Parathyroid adenoma (tissue), 2 donors: ENCODE data around the gene GLMP.

Source experiments
- H2AFZ ChIP-seq: fragments of 300-600 bp; sonication (generic); one replicate; pipeline ENCODE4 v1.7.0; 2017; ENCODE audit warnings: antibody characterized with exemption, mild to moderate bottlenecking
- H3K27ac ChIP-seq: fragments of 300-600 bp; sonication (generic); one replicate; pipeline ENCODE4 v1.7.0; 2017
- H3K27me3 ChIP-seq: fragments of 300-600 bp; sonication (generic); one replicate; pipeline ENCODE4 v1.7.0; 2017; ENCODE audit warnings: low read length; ENCODE audit not compliant: control insufficient read depth, insufficient read depth
- H3K36me3 ChIP-seq: fragments of 300-600 bp; sonication (generic); one replicate; pipeline ENCODE4 v1.7.0; 2017; ENCODE audit warnings: low read length; ENCODE audit not compliant: control insufficient read depth, insufficient read depth
- H3K4me1 ChIP-seq: fragments of 300-600 bp; sonication (generic); one replicate; pipeline ENCODE4 v1.7.0; 2017; ENCODE audit warnings: control low read depth
- H3K4me2 ChIP-seq: fragments of 300-600 bp; sonication (generic); one replicate; pipeline ENCODE4 v1.7.0; 2017; ENCODE audit warnings: low read length
- H3K4me3 ChIP-seq: fragments of 300-600 bp; sonication (generic); one replicate; pipeline ENCODE4 v1.7.0; 2017; ENCODE audit warnings: low read depth, low read length
- H3K79me2 ChIP-seq: fragments of 300-600 bp; sonication (generic); one replicate; pipeline ENCODE4 v1.7.0; 2017; ENCODE audit warnings: control low read depth
- H3K9ac ChIP-seq: fragments of 300-600 bp; sonication (generic); one replicate; pipeline ENCODE4 v1.7.0; 2017; ENCODE audit warnings: mild to moderate bottlenecking
- H3K9me3 ChIP-seq: fragments of 300-600 bp; sonication (generic); one replicate; pipeline ENCODE4 v1.7.0; 2017; ENCODE audit warnings: low read length; ENCODE audit not compliant: control insufficient read depth
- CTCF ChIP-seq: fragments of 300-600 bp; sonication (generic); IDR thresholded peaks from one replicate; pipeline ENCODE4 v1.7.0; 2017; ENCODE audit warnings: antibody characterized with exemption, mild to moderate bottlenecking
- donor health status: primary hyperparathyroidism.

Gene GLMP

GRCh38 chr1:156281281-156281680 lies 14.2 kb downstream of the GLMP start:
- H3K79me2 ChIP-seq, result no peaks in the 10 kb centered on the region
- H3K27me3 ChIP-seq, result no peaks in the 10 kb centered on the region
- no peak overlapping the region for H2AFZ ChIP-seq
- H3K4me2 ChIP-seq, result peak overlapping the region; percentile 83
- no peaks in the 10 kb centered on the region for H3K36me3 ChIP-seq
- peaks cover 9% of the 10 kb centered on the region for H3K4me1 ChIP-seq
- no peak overlapping the region for H3K4me3 ChIP-seq
- no peaks in the 10 kb centered on the region for H3K9me3 ChIP-seq
- no peak for TF ChIP-seq CTCF
- peak overlapping the region; percentile 78 for H3K27ac ChIP-seq
- H3K9ac ChIP-seq, result no peak overlapping the region

GRCh38 chr1:156279837-156280236 lies 15.6 kb downstream of the GLMP start:
- H3K9me3 ChIP-seq, result no peaks in the 10 kb centered on the region
- H3K4me3 ChIP-seq, result no peak overlapping the region
- no peaks in the 10 kb centered on the region for H3K27me3 ChIP-seq
- H3K79me2 ChIP-seq, result no peaks in the 10 kb centered on the region
- no peak overlapping the region for H3K4me2 ChIP-seq
- H2AFZ ChIP-seq, result no peak overlapping the region
- H3K27ac ChIP-seq, result no peak overlapping the region
- H3K4me1 ChIP-seq, result peaks cover 9% of the 10 kb centered on the region
- H3K9ac ChIP-seq, result no peak overlapping the region
- TF ChIP-seq CTCF, result no peak
- H3K36me3 ChIP-seq, result no peaks in the 10 kb centered on the region

GRCh38 chr1:156276966-156277381 lies 18.5 kb downstream of the GLMP start:
- H3K4me1 ChIP-seq, result peaks cover 6% of the 10 kb centered on the region
- H3K27ac ChIP-seq, result no peak overlapping the region
- no peak overlapping the region for H3K4me2 ChIP-seq
- H3K79me2 ChIP-seq, result no peaks in the 10 kb centered on the region
- no peaks in the 10 kb centered on the region for H3K36me3 ChIP-seq
- H2AFZ ChIP-seq, result no peak overlapping the region
- H3K9ac ChIP-seq, result no peak overlapping the region
- H3K9me3 ChIP-seq, result no peaks in the 10 kb centered on the region
- TF ChIP-seq CTCF, result no peak
- no peaks in the 10 kb centered on the region for H3K27me3 ChIP-seq
- H3K4me3 ChIP-seq, result no peak overlapping the region

- H3K4me2 ChIP-seq, result no peak overlapping the region
- H3K4me3 ChIP-seq, result no peak overlapping the region
- no peak overlapping the region for H3K27ac ChIP-seq
- peaks cover 4% of the 10 kb centered on the region for H3K4me1 ChIP-seq
- H3K9ac ChIP-seq, result no peak overlapping the region
- H2AFZ ChIP-seq, result no peak overlapping the region
- no peaks in the 10 kb centered on the region for H3K79me2 ChIP-seq
- H3K9me3 ChIP-seq, result no peaks in the 10 kb centered on the region
- H3K36me3 ChIP-seq, result no peaks in the 10 kb centered on the region
- no peaks in the 10 kb centered on the region for H3K27me3 ChIP-seq
- TF ChIP-seq CTCF, result no peak
Measured at GRCh38 chr1:156276532-156276931, 18.9 kb downstream of the GLMP start.

GRCh38 chr1:156270314-156270713 lies 25.2 kb downstream of the GLMP start:
- Histone ChIP-seq H3K9me3 (no peaks in the 10 kb centered on the region), H3K27ac (no peak overlapping the region), H2AFZ (no peak overlapping the region), H3K9ac (no peak overlapping the region), H3K36me3 (no peaks in the 10 kb centered on the region), H3K27me3 (no peaks in the 10 kb centered on the region), H3K79me2 (no peaks in the 10 kb centered on the region), H3K4me1 (no peaks in the 10 kb centered on the region), H3K4me3 (no peak overlapping the region), H3K4me2 (no peak overlapping the region)
- TF ChIP-seq CTCF, result no peak
